Measurements from ENCODE around the gene FAM186B.

Gene FAM186B

DNA sequence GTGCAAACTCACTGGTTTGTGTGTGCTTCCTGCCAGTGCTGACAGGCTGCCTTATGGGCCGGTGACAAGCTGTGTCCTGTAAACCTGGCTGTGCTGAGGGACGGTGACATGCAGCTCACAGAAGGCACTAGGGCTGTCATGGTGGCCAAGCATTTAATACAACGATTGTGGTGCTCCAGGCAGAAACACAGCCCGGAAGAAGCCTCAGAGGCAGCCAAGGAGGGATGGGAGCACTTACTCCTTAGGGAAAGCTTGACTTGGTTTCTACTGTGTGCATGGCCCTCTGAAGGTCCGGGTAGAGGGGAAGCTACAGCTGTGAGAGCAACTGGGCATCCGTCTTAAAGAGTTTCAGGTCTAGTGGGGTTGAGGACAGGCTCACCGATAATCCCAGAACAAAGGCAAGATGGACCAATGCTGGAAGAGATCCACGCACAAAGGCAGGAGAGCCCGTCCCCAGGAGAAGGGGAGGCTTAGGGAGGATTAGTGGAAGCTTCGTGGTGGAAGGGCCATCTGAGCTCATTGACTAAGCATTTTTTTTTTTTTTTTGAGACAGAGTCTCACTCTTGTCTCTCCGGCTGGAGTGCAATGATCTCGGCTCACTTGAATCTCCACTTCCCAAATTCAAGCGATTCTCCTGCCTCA, 26.8 kb downstream of the FAM186B start:
- no peak overlapping the region for H3K27ac ChIP-seq
- TF ChIP-seq, protein P1, sequence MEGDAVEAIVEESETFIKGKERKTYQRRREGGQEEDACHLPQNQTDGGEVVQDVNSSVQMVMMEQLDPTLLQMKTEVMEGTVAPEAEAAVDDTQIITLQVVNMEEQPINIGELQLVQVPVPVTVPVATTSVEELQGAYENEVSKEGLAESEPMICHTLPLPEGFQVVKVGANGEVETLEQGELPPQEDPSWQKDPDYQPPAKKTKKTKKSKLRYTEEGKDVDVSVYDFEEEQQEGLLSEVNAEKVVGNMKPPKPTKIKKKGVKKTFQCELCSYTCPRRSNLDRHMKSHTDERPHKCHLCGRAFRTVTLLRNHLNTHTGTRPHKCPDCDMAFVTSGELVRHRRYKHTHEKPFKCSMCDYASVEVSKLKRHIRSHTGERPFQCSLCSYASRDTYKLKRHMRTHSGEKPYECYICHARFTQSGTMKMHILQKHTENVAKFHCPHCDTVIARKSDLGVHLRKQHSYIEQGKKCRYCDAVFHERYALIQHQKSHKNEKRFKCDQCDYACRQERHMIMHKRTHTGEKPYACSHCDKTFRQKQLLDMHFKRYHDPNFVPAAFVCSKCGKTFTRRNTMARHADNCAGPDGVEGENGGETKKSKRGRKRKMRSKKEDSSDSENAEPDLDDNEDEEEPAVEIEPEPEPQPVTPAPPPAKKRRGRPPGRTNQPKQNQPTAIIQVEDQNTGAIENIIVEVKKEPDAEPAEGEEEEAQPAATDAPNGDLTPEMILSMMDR (IDR thresholded peaks at IDR 0.05): no peak
- no peak for TF ChIP-seq ZFX (IDR thresholded peaks at IDR 0.05; ENCODE audit: borderline replicate concordance)

DNA sequence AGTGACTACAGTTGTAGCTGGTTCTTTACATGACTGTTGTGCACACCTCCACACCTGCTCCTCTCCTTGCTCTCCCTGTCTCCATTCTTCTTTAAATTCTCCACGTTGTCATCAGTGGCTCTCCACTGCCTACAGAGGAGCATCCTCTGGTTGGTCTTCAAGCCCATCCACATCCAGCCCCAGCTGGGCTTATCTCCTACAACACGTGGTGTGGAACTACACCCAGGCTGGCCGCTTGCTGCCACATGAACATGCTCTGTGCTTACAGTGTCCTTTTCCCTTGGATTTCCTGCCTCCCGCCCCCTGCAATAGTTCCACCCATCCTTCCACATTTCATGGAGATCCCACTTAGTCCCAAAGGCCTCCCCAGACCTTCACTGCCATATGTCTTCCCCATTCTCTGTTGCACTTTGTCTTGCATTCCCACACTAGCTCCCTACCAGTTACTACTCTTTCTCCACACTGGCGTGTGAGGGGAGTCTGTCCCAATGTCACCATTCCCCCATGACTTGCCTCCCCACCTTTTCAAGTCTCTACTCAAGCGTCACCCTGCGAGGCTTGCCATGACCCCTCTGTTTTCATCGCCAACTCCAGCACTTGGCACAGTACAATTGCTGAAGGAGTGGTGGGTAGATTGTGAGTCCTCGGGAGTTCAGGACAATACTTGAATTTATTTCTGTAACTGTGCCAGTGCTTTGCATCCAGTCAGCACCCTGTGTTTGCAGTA, 27.7 kb downstream of the FAM186B start:
- H3K27ac ChIP-seq: no peak overlapping the region
- no peak for TF ChIP-seq ZFX (IDR thresholded peaks at IDR 0.05; ENCODE audit: borderline replicate concordance)
- TF ChIP-seq, protein P1 (IDR thresholded peaks at IDR 0.05): no peak

DNA sequence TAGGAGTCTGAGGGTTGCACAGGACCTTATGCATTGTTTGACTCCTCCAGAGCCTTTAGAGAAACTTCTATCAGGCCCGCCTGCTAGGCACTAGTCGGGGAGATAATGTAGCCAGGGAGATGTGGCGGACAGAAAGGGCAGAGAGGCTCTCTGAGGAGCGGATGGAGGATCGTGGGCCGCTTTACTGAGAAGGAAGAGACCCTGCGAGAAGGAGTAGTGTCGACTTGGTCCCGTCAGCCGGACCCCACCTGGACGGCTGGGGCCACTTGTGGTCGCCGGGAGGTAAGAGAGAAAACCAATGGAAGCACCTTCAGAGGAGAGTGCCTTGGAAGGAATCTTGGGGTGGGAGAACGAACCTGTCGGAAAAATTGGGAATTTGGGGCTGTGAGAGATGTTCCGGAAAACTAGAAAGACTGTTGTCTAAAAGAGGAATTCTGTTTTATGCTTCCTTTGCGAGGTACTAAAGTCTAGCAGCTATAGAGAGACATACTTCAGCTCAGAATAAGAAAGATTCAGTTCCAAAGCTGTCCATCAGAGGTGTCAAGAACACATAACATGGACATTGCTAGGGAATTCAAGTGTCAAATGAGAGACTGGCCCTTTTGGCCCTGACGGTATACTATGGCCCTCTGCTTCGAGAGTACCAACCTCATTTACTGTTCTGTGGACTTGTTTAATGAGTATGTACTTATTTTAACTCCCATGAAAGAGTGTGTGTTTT, 36.8 kb downstream of the FAM186B start:
- TF ChIP-seq, protein P1 (IDR thresholded peaks at IDR 0.05): 0 out of 2 replicates have a peak, but pooled peaks have one; percentile 11
- no peak for TF ChIP-seq ZFX (IDR thresholded peaks at IDR 0.05; ENCODE audit: borderline replicate concordance)
- H3K27ac ChIP-seq: peak overlapping the region; percentile 75

DNA sequence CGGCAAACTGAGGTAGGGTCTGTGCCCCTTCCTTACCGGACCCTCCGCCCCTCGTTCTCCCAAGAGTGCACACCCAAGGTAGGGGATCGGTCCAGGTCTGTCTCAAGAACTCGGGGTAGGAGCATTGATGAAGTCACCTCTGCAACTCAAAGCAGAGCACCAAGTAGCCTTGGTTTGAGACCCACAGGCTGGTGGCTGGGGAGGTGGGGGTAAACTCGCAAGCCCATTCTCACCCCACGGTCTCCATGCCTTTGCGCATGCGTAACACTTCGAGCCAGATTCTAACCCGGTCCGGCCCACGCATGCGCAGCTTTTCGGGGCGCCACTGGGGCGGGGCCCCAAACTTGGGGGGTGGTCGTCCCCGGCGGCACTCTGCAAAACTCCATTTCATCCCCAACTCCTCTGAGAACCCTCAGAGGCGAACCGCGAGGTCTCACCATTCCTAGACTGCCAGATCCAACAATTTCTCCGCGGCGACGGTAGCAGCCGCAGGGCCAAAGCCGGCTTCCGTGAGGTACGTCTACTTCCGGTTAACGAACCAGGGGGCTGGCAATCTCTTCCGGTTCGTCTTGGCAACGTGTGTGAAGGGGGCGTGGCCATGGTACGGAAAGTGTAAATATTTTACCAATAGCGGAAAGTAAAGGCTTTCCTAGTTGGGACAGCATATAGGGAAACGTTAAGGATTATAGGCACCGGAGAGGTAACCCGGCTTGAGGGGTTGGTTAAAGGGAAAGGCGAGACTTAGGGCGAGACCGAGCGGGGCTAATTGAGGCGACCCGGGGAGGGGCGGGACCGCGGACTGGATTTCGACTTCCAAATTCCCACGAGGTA, 37.6 kb downstream of the FAM186B start, which contains the start of gene MCRS1:
Gene MCRS1 (minus strand): TSS at position 532 of the 831 bp plus-strand sequence. CDS start 1,411 bp downstream, outside the sequence.
- TF ChIP-seq, protein P1 (IDR thresholded peaks at IDR 0.05): no peak
- no peak for TF ChIP-seq ZFX (IDR thresholded peaks at IDR 0.05; ENCODE audit: borderline replicate concordance)
- peak within 1 kb of the TSS; percentile 75 for H3K27ac ChIP-seq

DNA sequence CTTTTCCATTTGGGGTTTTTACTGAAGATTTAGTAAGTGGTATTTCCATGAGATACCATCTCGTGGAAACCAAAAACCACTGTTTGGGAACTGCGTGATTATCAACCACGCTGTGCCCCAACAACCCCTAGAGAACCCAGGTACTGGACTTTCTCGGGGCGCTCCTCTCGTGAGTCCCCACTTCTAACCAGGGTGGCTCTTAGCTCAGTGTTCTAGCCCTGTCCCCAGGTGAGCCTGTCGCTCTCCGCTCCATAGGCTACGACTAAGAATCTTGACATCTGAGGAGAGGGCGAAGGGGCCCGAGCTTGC, 38.2 kb downstream of the FAM186B start:
- H3K27ac ChIP-seq: peak overlapping the region; percentile 75
- TF ChIP-seq, protein P1 (IDR thresholded peaks at IDR 0.05): no peak
- no peak for TF ChIP-seq ZFX (IDR thresholded peaks at IDR 0.05; ENCODE audit: borderline replicate concordance)

DNA sequence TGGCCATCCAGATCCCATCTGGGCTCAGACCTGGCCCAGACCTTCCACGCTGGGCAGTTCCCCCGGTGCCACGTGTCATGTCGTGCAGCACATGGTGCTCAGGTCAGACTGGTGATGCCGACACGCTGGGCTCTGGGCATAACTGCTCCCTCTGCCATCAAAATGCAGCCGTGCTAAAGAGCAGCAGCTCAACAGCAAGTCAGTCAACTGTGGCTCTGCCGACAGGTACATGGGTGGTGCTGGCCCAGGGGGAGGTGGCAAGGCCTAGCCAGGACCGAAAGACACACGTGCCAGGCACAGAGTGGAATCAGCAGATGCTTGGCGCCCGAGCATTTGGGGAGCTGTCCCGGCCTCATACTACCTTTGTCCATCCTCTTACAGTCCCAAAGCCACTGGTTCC, 39.1 kb downstream of the FAM186B start:
- H3K27ac ChIP-seq: peak overlapping the region; percentile 75; the same call in 1 of the 2 replicates
- TF ChIP-seq, protein P1 (IDR thresholded peaks at IDR 0.05): no peak
- no peak for TF ChIP-seq ZFX (IDR thresholded peaks at IDR 0.05; ENCODE audit: borderline replicate concordance)

Measured in 22Rv1 (cell line).